Measurements from ENCODE around the gene CELF1. TPM values are rescaled to one million over a fixed set of nuclear protein-coding genes. Genes with fewer than 3 reads are reported as not detected.
A peak's percentile ranks its signal among the peaks of the same experiment; 100 is the strongest.

The CELF1 gene
- total RNA-seq, 4 donors from 2014 or later = 82.2 to 146 (median 106) TPM

GRCh38 chr11:47538741-47539565 is 14.0 kb downstream of the CELF1 start:
- H3K4me1 ChIP-seq = peaks cover 10 to 96% (median 38%) of the 10 kb centered on the region in 3 donors
- H3K27ac ChIP-seq = peak overlapping the region in 3 of 4 donors; percentile 0 to 41 (median 7)
- 49 to 66% methylated on average over 8 to 10 of the region's 10 CpGs for WGBS, 2 donors (ENCODE audit: low coverage in 1 of 2)
- no peaks in the 10 kb centered on the region for H3K9me3 ChIP-seq
- no peaks in the 10 kb centered on the region for H3K27me3 ChIP-seq
- TF ChIP-seq POLR2AphosphoS5 (IDR thresholded peaks at IDR 0.05) = no peak
- ATAC-seq = no peak
- peaks cover 0 to 6% of the 10 kb centered on the region in 2 donors for H3K36me3 ChIP-seq
- H3K4me3 ChIP-seq = no peak overlapping the region

- ATAC-seq = no peak
- H3K27me3 ChIP-seq = no peaks in the 10 kb centered on the region
Measured at GRCh38 chr11:47536915-47537314, 16.0 kb downstream of the CELF1 start.

GRCh38 chr11:47534704-47535251 is 18.2 kb downstream of the CELF1 start:
- WGBS, 2 donors (ENCODE audit: low coverage in 1 of 2) = 52 to 69% methylated on average over 4 of the region's 4 CpGs
- no peak for ATAC-seq
- Histone ChIP-seq H3K4me1 (peaks cover 17 to 99% (median 43%) of the 10 kb centered on the region in 3 donors), H3K4me3 (no peak overlapping the region), H3K36me3 (peaks cover 0 to 6% of the 10 kb centered on the region in 2 donors), H3K9me3 (no peaks in the 10 kb centered on the region), H3K27ac (peak overlapping the region in 1 of 4 donors; percentile 72), H3K27me3 (no peaks in the 10 kb centered on the region)
- TF ChIP-seq CTCF (IDR thresholded peaks at IDR 0.05) = no peak
- no peak for TF ChIP-seq POLR2A (IDR thresholded peaks at IDR 0.05)
- TF ChIP-seq EP300 (IDR thresholded peaks at IDR 0.05) = no peak
- TF ChIP-seq POLR2AphosphoS5 (IDR thresholded peaks at IDR 0.05) = no peak

More at GRCh38 chr11:47536915-47537314, 16.0 kb downstream of the CELF1 start:
- WGBS, 2 donors (ENCODE audit: low coverage in 1 of 2) = 45 to 49% methylated on average over 3 of the region's 3 CpGs
- no peak overlapping the region for H3K4me3 ChIP-seq
- H3K27ac ChIP-seq = peak overlapping the region in 2 of 4 donors; percentile 15 to 16
- TF ChIP-seq POLR2A (IDR thresholded peaks at IDR 0.05) = no peak
- no peak for TF ChIP-seq CTCF (IDR thresholded peaks at IDR 0.05)
- no peak for TF ChIP-seq POLR2AphosphoS5 (IDR thresholded peaks at IDR 0.05)
- TF ChIP-seq EP300 (IDR thresholded peaks at IDR 0.05) = no peak
- H3K36me3 ChIP-seq = peaks cover 0 to 6% of the 10 kb centered on the region in 2 donors
- peaks cover 21 to 96% (median 52%) of the 10 kb centered on the region in 3 donors for H3K4me1 ChIP-seq
- H3K9me3 ChIP-seq = no peaks in the 10 kb centered on the region

- peaks cover 0 to 6% of the 10 kb centered on the region in 2 donors for H3K36me3 ChIP-seq
- H3K4me3 ChIP-seq = no peak overlapping the region
- peak; percentile 47 for ATAC-seq
- 45 to 60% methylated on average over 1 to 2 of the region's 2 CpGs for WGBS, 2 donors (ENCODE audit: low coverage in 1 of 2)
- peaks cover 14 to 99% (median 39%) of the 10 kb centered on the region in 3 donors for H3K4me1 ChIP-seq
- peak overlapping the region; percentile 11 to 72 (median 46) for H3K27ac ChIP-seq
- no peaks in the 10 kb centered on the region for H3K9me3 ChIP-seq
- TF ChIP-seq POLR2AphosphoS5 (IDR thresholded peaks at IDR 0.05) (peak; percentile 12), EP300 (IDR thresholded peaks at IDR 0.05) (no peak)
- H3K27me3 ChIP-seq = no peaks in the 10 kb centered on the region
Measured at GRCh38 chr11:47533690-47534151, 19.2 kb downstream of the CELF1 start.

- Histone ChIP-seq H3K27ac (peak overlapping the region; percentile 11 to 72 (median 53)), H3K27me3 (no peaks in the 10 kb centered on the region), H3K9me3 (no peaks in the 10 kb centered on the region), H3K36me3 (peaks cover 0 to 6% of the 10 kb centered on the region in 2 donors), H3K4me3 (no peak overlapping the region), H3K4me1 (peaks cover 14 to 98% (median 39%) of the 10 kb centered on the region in 3 donors)
- TF ChIP-seq POLR2A (IDR thresholded peaks at IDR 0.05) (no peak), POLR2AphosphoS5 (IDR thresholded peaks at IDR 0.05) (no peak), CTCF (IDR thresholded peaks at IDR 0.05) (no peak), EP300 (IDR thresholded peaks at IDR 0.05) (no peak)
- 55 to 64% methylated on average over 1 of the region's 2 CpGs for WGBS, 2 donors (ENCODE audit: low coverage in 1 of 2)
- no peak for ATAC-seq
Measured at GRCh38 chr11:47532597-47533213, 20.2 kb downstream of the CELF1 start.

All from gastroesophageal sphincter (tissue), 4 donors.